CD4-positive, CD25-positive, alpha-beta regulatory T cell (primary cell): ENCODE measurements around the gene EZH1. TPM values are rescaled to one million over a fixed set of nuclear protein-coding genes. Genes with fewer than 3 reads are reported as not detected.

Source experiments
- ATAC-seq, 2 donors: fragments of 150-1000 bp; cut with Tn5 transposase; one replicate each; pipeline ENCODE4 v1.10.0; 2021; ENCODE audit warnings: low read depth in 2 of 2, moderate number of reproducible peaks in 2 of 2, moderate library complexity in 1 of 2
- DNase-seq, 3 donors: peaks; one replicate each; pipeline versions ENCODE4 v3.0.0 to v3.0.0-alpha.2; 2012 to 2022; ENCODE audit warnings: mixed read lengths in 1 of 3
- H3K27ac ChIP-seq: one replicate; pipeline ENCODE4 v1.7.0; 2013; ENCODE audit warnings: mild to moderate bottlenecking, low read length; ENCODE audit not compliant: insufficient read depth, poor library complexity, severe bottlenecking
- H3K27me3 ChIP-seq: one replicate; pipeline ENCODE4 v1.7.0; 2013; ENCODE audit warnings: low read length; ENCODE audit not compliant: control insufficient read depth, insufficient read depth
- H3K36me3 ChIP-seq: one replicate; pipeline ENCODE4 v1.7.0; 2013; ENCODE audit warnings: mild to moderate bottlenecking, low read length, moderate library complexity; ENCODE audit not compliant: control insufficient read depth, insufficient read depth
- H3K4me1 ChIP-seq: 2 replicates; pipeline ENCODE4 v1.7.0; 2013; ENCODE audit warnings: mild to moderate bottlenecking, low read length; ENCODE audit not compliant: insufficient read depth, control insufficient read depth, poor library complexity, severe bottlenecking
- H3K4me3 ChIP-seq: one replicate; pipeline ENCODE4 v1.7.0; 2013; ENCODE audit warnings: low read depth, mild to moderate bottlenecking, low read length, moderate library complexity
- H3K9me3 ChIP-seq, 2 experiments: 1 replicate in 1 of 2; 2 replicates in 1 of 2; pipeline ENCODE4 v1.7.0; 2013; ENCODE audit warnings: low read length in 2 of 2, mild to moderate bottlenecking in 1 of 2, moderate library complexity in 1 of 2; ENCODE audit not compliant: control insufficient read depth in 2 of 2
- H3K27ac Mint-ChIP-seq, 3 donors: one replicate each; pipeline ENCODE4 v1.8.0; 2020 to 2022; ENCODE audit warnings: mild to moderate bottlenecking in 3 of 3, mixed read lengths in 3 of 3, moderate library complexity in 2 of 3
- H3K27me3 Mint-ChIP-seq: one replicate; pipeline ENCODE4 v1.8.0; 2022; ENCODE audit warnings: mild to moderate bottlenecking, mixed read lengths
- H3K36me3 Mint-ChIP-seq: one replicate; pipeline ENCODE4 v1.8.0; 2020; ENCODE audit warnings: mixed read lengths
- H3K4me1 Mint-ChIP-seq, 4 donors: one replicate each; pipeline ENCODE4 v1.8.0; 2020 to 2022; ENCODE audit warnings: mixed read lengths in 4 of 4, mild to moderate bottlenecking in 1 of 4
- H3K4me3 Mint-ChIP-seq, 4 donors: one replicate each; pipeline ENCODE4 v1.8.0; 2020 to 2022; ENCODE audit warnings: mild to moderate bottlenecking in 4 of 4, mixed read lengths in 4 of 4, moderate library complexity in 3 of 4
- H3K9me3 Mint-ChIP-seq, 7 donors: one replicate each; pipeline ENCODE4 v1.8.0; 2020 to 2022; ENCODE audit warnings: mixed read lengths in 7 of 7, mild to moderate bottlenecking in 3 of 7, moderate library complexity in 2 of 7
- polyA plus RNA-seq, 4 donors: library from polyadenylated mRNA; unstranded; fragments of 300-500 nt; fragmentation: Illumina TruSeq; gene quantifications; one replicate each; pipeline ENCODE4 v1.2.3, GENCODE V29; 2021
- total RNA-seq: library from RNA; stranded (reverse); gene quantifications from one replicate; pipeline ENCODE4 v1.2.3, GENCODE V29; 2022

Gene EZH1
- total and polyA plus RNA-seq, 5 donors from 2014 or later = 38.7 to 123 (median 54.4) TPM

GRCh38 chr17:42725143-42725542 is 19.7 kb downstream of the EZH1 start:
- Histone ChIP-seq H3K9me3 (no peaks in the 10 kb centered on the region), H3K27ac (no peak overlapping the region), H3K4me3 (no peak overlapping the region), H3K36me3 (peaks cover 73% of the 10 kb centered on the region), H3K4me1 (no peaks in the 10 kb centered on the region), H3K27me3 (no peaks in the 10 kb centered on the region)
- Mint-ChIP-seq H3K36me3 (peaks cover 29% of the 10 kb centered on the region), H3K27ac (no peak overlapping the region), H3K27me3 (no peaks in the 10 kb centered on the region), H3K4me1 (peaks cover 6 to 9% (median 7%) of the 10 kb centered on the region in 4 donors), H3K9me3 (no peaks in the 10 kb centered on the region), H3K4me3 (no peak overlapping the region)
- DNase-seq (no peak), ATAC-seq (no peak)

- H3K27me3 Mint-ChIP-seq = no peaks in the 10 kb centered on the region
- ATAC-seq = no peak
- no peak overlapping the region for H3K4me3 ChIP-seq
- peaks cover 6 to 8% (median 7%) of the 10 kb centered on the region in 4 donors for H3K4me1 Mint-ChIP-seq
- H3K27me3 ChIP-seq = no peaks in the 10 kb centered on the region
- H3K4me3 Mint-ChIP-seq = no peak overlapping the region
- no peak for DNase-seq
- H3K36me3 Mint-ChIP-seq = peaks cover 36% of the 10 kb centered on the region
- H3K27ac ChIP-seq = no peak overlapping the region
- no peaks in the 10 kb centered on the region for H3K9me3 ChIP-seq
- peaks cover 76% of the 10 kb centered on the region for H3K36me3 ChIP-seq
- H3K9me3 Mint-ChIP-seq = no peaks in the 10 kb centered on the region
- no peak overlapping the region for H3K27ac Mint-ChIP-seq
- H3K4me1 ChIP-seq = no peaks in the 10 kb centered on the region
Observed at GRCh38 chr17:42723636-42724035, 21.2 kb downstream of the EZH1 start.

- Mint-ChIP-seq H3K36me3 (peaks cover 56% of the 10 kb centered on the region), H3K27me3 (no peaks in the 10 kb centered on the region), H3K27ac (peak overlapping the region in 1 of 3 donors; percentile 43), H3K4me3 (no peak overlapping the region), H3K9me3 (no peaks in the 10 kb centered on the region), H3K4me1 (peaks cover 6 to 13% (median 7%) of the 10 kb centered on the region in 4 donors)
- H3K4me3 ChIP-seq = no peak overlapping the region
- ATAC-seq = peak; percentile 65 to 79
- peak; percentile 17 to 78 (median 69) for DNase-seq
- peaks cover 80% of the 10 kb centered on the region for H3K36me3 ChIP-seq
- no peaks in the 10 kb centered on the region for H3K27me3 ChIP-seq
- no peaks in the 10 kb centered on the region for H3K4me1 ChIP-seq
- H3K27ac ChIP-seq = no peak overlapping the region
- no peaks in the 10 kb centered on the region for H3K9me3 ChIP-seq
Observed at GRCh38 chr17:42720996-42721583, 23.8 kb downstream of the EZH1 start.

GRCh38 chr17:42709561-42709960 is 35.3 kb downstream of the EZH1 start:
- ATAC-seq (no peak), DNase-seq (no peak)
- peak overlapping the region in 2 of 3 donors; percentile 55 to 81 for H3K27ac Mint-ChIP-seq
- peaks cover 0 to 1% (median 0%) of the 10 kb centered on the region in 7 donors for H3K9me3 Mint-ChIP-seq
- Histone ChIP-seq H3K27ac (peak overlapping the region; percentile 37), H3K9me3 (no peaks in the 10 kb centered on the region), H3K27me3 (no peaks in the 10 kb centered on the region), H3K36me3 (peaks cover 79% of the 10 kb centered on the region), H3K4me1 (peaks cover 55% of the 10 kb centered on the region), H3K4me3 (no peak overlapping the region)
- peak overlapping the region in 1 of 4 donors; percentile 77 for H3K4me3 Mint-ChIP-seq
- H3K27me3 Mint-ChIP-seq = no peaks in the 10 kb centered on the region
- peaks cover 53% of the 10 kb centered on the region for H3K36me3 Mint-ChIP-seq
- H3K4me1 Mint-ChIP-seq = peaks cover 12 to 57% (median 43%) of the 10 kb centered on the region in 4 donors

- H3K27me3 Mint-ChIP-seq = no peaks in the 10 kb centered on the region
- DNase-seq = no peak
- H3K4me3 Mint-ChIP-seq = peak overlapping the region; percentile 56 to 77 (median 66)
- peak overlapping the region in 1 of 3 donors; percentile 59 for H3K27ac Mint-ChIP-seq
- peak in 1 of 2 donors; percentile 9 for ATAC-seq
- H3K4me1 Mint-ChIP-seq = peaks cover 12 to 67% (median 43%) of the 10 kb centered on the region in 4 donors
- Histone ChIP-seq H3K9me3 (no peaks in the 10 kb centered on the region), H3K36me3 (peaks cover 79% of the 10 kb centered on the region), H3K4me3 (peak overlapping the region; percentile 37), H3K27ac (peak overlapping the region; percentile 37), H3K27me3 (no peaks in the 10 kb centered on the region), H3K4me1 (peaks cover 65% of the 10 kb centered on the region)
- H3K36me3 Mint-ChIP-seq = peaks cover 58% of the 10 kb centered on the region
- peaks cover 0 to 1% (median 0%) of the 10 kb centered on the region in 7 donors for H3K9me3 Mint-ChIP-seq
Observed at GRCh38 chr17:42708588-42708987, 36.3 kb downstream of the EZH1 start.

- no peaks in the 10 kb centered on the region for H3K9me3 ChIP-seq
- peaks cover 67% of the 10 kb centered on the region for H3K4me1 ChIP-seq
- Mint-ChIP-seq H3K27ac (peak overlapping the region; percentile 49 to 86 (median 80)), H3K9me3 (peaks cover 0 to 1% (median 0%) of the 10 kb centered on the region in 7 donors), H3K4me3 (peak overlapping the region; percentile 58 to 87 (median 76)), H3K27me3 (no peaks in the 10 kb centered on the region), H3K4me1 (peaks cover 12 to 72% (median 44%) of the 10 kb centered on the region in 4 donors), H3K36me3 (peaks cover 59% of the 10 kb centered on the region)
- no peaks in the 10 kb centered on the region for H3K27me3 ChIP-seq
- H3K27ac ChIP-seq = peak overlapping the region; percentile 52
- DNase-seq (peak; percentile 46 to 86 (median 72)), ATAC-seq (peak; percentile 77 to 78)
- H3K4me3 ChIP-seq = peak overlapping the region; percentile 53
- H3K36me3 ChIP-seq = peaks cover 81% of the 10 kb centered on the region
Observed at GRCh38 chr17:42706732-42707131, 38.1 kb downstream of the EZH1 start.

GRCh38 chr17:42704837-42705494 is 39.9 kb downstream of the EZH1 start:
- Mint-ChIP-seq H3K4me3 (peak overlapping the region; percentile 1 to 69 (median 60)), H3K27ac (peak overlapping the region in 2 of 3 donors; percentile 67 to 78)
- peak; percentile 6 to 46 for ATAC-seq

More at GRCh38 chr17:42704837-42705494, 39.9 kb downstream of the EZH1 start:
- peaks cover 64% of the 10 kb centered on the region for H3K36me3 Mint-ChIP-seq
- Histone ChIP-seq H3K4me1 (peaks cover 64% of the 10 kb centered on the region), H3K27ac (peak overlapping the region; percentile 18), H3K36me3 (peaks cover 82% of the 10 kb centered on the region), H3K4me3 (peak overlapping the region; percentile 19), H3K9me3 (no peaks in the 10 kb centered on the region), H3K27me3 (no peaks in the 10 kb centered on the region)
- H3K9me3 Mint-ChIP-seq = peaks cover 0 to 1% (median 0%) of the 10 kb centered on the region in 7 donors
- peaks cover 12 to 70% (median 43%) of the 10 kb centered on the region in 4 donors for H3K4me1 Mint-ChIP-seq
- peak in 1 of 3 donors; percentile 63 for DNase-seq
- no peaks in the 10 kb centered on the region for H3K27me3 Mint-ChIP-seq
